Measurements from ENCODE around the gene ABCB8.

Gene ABCB8

GRCh38 chr7:151028131-151028947, at the start of gene ABCB8:
Gene ABCB8, plus strand, starts transcription at chr7:151028450. Its CDS starts 66 bp downstream, at chr7:151028516.
- DNase-seq (ENCODE audit: low read depth): peak; percentile 96

- DNase-seq (ENCODE audit: low read depth): no peak
These were observed 48.4 kb upstream of the ABCB8 start for GRCh38 chr7:150979713-150980390.

DNA sequence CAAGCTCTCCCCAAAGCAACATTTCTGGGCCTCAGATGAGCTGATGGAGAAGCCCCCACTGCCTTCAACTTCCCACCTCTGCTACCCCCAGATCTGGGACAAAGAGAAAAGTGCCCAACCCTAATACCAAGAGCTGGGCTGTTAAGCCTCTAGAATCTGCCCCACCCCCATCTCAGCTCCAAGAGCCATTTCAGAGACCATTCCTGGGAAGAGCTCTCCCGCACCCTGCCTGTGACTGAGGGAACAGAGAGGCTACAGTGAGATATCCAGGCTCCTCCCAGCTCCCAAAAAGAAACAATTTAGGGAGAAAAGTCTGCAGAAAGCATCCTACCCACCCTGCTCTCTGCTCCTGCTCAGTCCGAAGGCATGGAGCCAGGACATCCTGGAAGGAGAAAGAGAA, 47.6 kb upstream of the ABCB8 start:
- DNase-seq (ENCODE audit: low read depth): no peak

DNA sequence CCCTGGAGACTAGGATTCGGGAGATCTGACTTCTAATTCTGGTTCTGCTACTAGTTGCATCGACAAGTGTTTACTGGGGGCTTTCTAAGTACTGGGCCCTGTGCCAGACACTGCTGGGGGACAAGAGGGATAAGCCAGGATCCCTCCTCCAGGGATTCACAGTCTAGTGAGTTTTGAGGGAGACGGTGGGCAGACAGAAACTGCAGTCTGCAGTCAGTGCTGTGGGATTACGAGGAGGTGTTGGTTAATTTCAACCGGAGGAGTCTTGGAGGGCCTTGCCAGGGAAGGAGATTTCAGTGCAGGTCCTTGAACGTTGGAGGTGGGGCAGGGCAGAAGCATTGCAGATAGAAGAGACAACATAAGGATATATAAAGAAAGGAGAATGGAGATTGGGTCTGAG, 46.6 kb upstream of the ABCB8 start:
- DNase-seq (ENCODE audit: low read depth): no peak

DNA sequence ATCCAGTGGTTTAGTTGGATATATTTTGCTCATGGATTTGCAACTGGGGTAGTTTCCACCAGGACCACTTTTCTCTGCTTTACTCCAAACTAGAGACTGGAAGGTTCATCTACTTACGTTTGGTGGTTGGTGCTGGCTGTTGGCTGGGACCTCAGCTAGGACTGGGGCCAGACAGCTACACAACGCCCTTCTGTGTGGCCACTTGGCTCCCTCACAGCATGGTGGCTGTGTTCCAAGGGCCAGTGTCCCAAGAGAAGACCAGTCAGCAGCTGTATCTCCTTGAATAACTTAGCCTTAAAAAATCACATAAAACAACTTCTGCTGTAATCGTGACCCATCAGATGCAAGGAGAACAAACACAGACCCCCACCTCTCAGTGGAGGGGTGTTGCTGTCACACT, 45.9 kb upstream of the ABCB8 start:
- no peak for DNase-seq (ENCODE audit: low read depth)

GRCh38 chr7:150983893-150984368, 44.3 kb upstream of the ABCB8 start:
- DNase-seq (ENCODE audit: low read depth): no peak

- DNase-seq (ENCODE audit: low read depth): peak; percentile 49
These were observed 42.1 kb upstream of the ABCB8 start for GRCh38 chr7:150986099-150986512.

- no peak for DNase-seq (ENCODE audit: low read depth)
These were observed 41.7 kb upstream of the ABCB8 start for GRCh38 chr7:150986556-150986955.

- peak; percentile 62 for DNase-seq (ENCODE audit: low read depth)
These were observed 39.7 kb upstream of the ABCB8 start for GRCh38 chr7:150988230-150989226.

GRCh38 chr7:150989456-150989855, 38.8 kb upstream of the ABCB8 start:
- no peak for DNase-seq (ENCODE audit: low read depth)

GRCh38 chr7:150990416-150991186, 37.6 kb upstream of the ABCB8 start, which contains the start of gene NOS3:
Gene NOS3, plus strand, starts transcription at chr7:150991017. Its CDS starts 2,787 bp downstream, at chr7:150993804.
- no peak for DNase-seq (ENCODE audit: low read depth)

DNA sequence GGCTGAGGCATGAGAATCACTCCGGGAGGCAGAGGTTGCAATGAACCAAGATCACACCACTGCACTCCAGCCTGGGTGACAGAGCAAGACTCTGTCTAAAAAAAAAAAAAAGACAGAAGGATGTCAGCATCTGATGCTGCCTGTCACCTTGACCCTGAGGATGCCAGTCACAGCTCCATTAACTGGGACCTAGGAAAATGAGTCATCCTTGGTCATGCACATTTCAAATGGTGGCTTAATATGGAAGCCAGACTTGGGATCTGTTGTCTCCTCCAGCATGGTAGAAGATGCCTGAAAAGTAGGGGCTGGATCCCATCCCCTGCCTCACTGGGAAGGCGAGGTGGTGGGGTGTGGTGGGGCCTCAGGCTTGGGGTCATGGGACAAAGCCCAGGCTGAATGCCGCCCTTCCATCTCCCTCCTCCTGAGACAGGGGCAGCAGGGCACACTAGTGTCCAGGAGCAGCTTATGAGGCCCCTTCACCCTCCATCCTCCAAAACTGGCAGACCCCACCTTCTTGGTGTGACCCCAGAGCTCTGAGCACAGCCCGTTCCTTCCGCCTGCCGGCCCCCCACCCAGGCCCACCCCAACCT, 36.1 kb upstream of the ABCB8 start:
- DNase-seq (ENCODE audit: low read depth): no peak

DNA sequence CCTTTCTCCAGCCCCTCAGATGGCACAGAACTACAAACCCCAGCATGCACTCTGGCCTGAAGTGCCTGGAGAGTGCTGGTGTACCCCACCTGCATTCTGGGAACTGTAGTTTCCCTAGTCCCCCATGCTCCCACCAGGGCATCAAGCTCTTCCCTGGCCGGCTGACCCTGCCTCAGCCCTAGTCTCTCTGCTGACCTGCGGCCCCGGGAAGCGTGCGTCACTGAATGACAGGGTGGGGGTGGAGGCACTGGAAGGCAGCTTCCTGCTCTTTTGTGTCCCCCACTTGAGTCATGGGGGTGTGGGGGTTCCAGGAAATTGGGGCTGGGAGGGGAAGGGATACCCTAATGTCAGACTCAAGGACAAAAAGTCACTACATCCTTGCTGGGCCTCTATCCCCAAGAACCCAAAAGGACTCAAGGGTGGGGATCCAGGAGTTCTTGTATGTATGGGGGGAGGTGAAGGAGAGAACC, 35.4 kb upstream of the ABCB8 start:
- DNase-seq (ENCODE audit: low read depth): no peak

- no peak for DNase-seq (ENCODE audit: low read depth)
These were observed 34.7 kb upstream of the ABCB8 start for GRCh38 chr7:150993511-150993910.

- no peak for DNase-seq (ENCODE audit: low read depth)
These were observed 34.0 kb upstream of the ABCB8 start for GRCh38 chr7:150994141-150994837.

GRCh38 chr7:150994838-150995510, 33.3 kb upstream of the ABCB8 start:
- DNase-seq (ENCODE audit: low read depth): no peak

GRCh38 chr7:150996376-150997074, 31.7 kb upstream of the ABCB8 start:
- no peak for DNase-seq (ENCODE audit: low read depth)

DNA sequence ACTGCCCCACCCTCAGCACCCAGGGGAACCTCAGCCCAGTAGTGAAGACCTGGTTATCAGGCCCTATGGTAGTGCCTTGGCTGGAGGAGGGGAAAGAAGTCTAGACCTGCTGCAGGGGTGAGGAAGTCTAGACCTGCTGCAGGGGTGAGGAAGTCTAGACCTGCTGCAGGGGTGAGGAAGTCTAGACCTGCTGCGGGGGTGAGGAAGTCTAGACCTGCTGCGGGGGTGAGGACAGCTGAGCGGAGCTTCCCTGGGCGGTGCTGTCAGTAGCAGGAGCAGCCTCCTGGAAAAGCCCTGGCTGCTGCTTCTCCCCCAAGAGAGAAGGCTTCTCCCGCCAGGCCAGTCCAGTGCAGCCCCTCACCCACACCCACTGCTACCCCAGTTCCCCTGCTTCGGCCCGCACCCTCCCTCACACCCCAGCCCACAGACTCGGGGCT, 31.2 kb upstream of the ABCB8 start:
- no peak for DNase-seq (ENCODE audit: low read depth)

GRCh38 chr7:150997817-150998216, 30.4 kb upstream of the ABCB8 start:
- no peak for DNase-seq (ENCODE audit: low read depth)

All from activated T-cell treated with anti-CD3 and anti-CD28 coated beads for 1 hour (primary cell).